Transverse colon (tissue), 4 donors: ENCODE measurements around the gene GRPR. TPM values are rescaled to one million over a fixed set of nuclear protein-coding genes. Genes with fewer than 3 reads are reported as not detected.

ENCODE experiments used
- DNase-seq: peaks from one replicate; pipeline ENCODE4 v3.0.0-alpha.2; 2019
- H3K27ac ChIP-seq, 4 donors: fragments of 200-600 bp; sonication (generic); 2 replicates each; pipeline ENCODE4 v1.5.1; 2016 to 2018; ENCODE audit warnings: inconsistent platforms in 4 of 4
- H3K27me3 ChIP-seq: fragments of 200-600 bp; sonication (generic); 2 replicates; pipeline ENCODE4 v1.5.1; 2017; ENCODE audit warnings: inconsistent platforms
- H3K36me3 ChIP-seq, 4 donors: fragments of 200-600 bp; sonication (generic); 2 replicates each; pipeline ENCODE4 v1.5.1; 2017 to 2019; ENCODE audit warnings: inconsistent platforms in 4 of 4
- H3K4me1 ChIP-seq, 4 donors: fragments of 200-600 bp; sonication (generic); 2 replicates each; pipeline ENCODE4 v1.5.1; 2017 to 2020; ENCODE audit warnings: inconsistent platforms in 4 of 4
- H3K4me3 ChIP-seq, 4 donors: fragments of 200-600 bp; sonication (generic); 1 replicate in 1 of 4; 2 replicates in 3 of 4; pipeline versions ENCODE4 v1.5.1 to v1.6.1; 2017 to 2019; ENCODE audit warnings: inconsistent platforms in 4 of 4
- H3K9me3 ChIP-seq, 2 donors: fragments of 200-600 bp; sonication (generic); 2 replicates each; pipeline ENCODE4 v1.5.1; 2017 to 2019; ENCODE audit warnings: inconsistent platforms in 2 of 2
- EP300 ChIP-seq: sonication (generic); formaldehyde crosslinking; IDR thresholded peaks from one replicate; pipeline ENCODE4 v1.6.1; 2017; ENCODE audit warnings: antibody characterized with exemption, low read depth
- POLR2A ChIP-seq: fragments of 450-650 bp; IDR thresholded peaks from one replicate; pipeline ENCODE4 v1.6.1; 2016; ENCODE audit warnings: antibody characterized with exemption, mild to moderate bottlenecking, moderate library complexity
- POLR2AphosphoS5 ChIP-seq, 3 donors: sonication (generic); formaldehyde crosslinking; IDR thresholded peaks; one replicate each; pipeline ENCODE4 v1.6.1; 2016; ENCODE audit warnings: antibody characterized with exemption in 3 of 3
- WGBS, 2 donors: methylation state at CpG; one replicate each; pipeline ENCODE4 v1.1.5; 2018; ENCODE audit warnings: low coverage in 1 of 2; 5-methylcytosine and 5-hydroxymethylcytosine counted together
- in situ Hi-C, 4 donors: fragments of 200-750 bp; cut with MboI; loops; one replicate each; pipeline versions ENCODE4 v1.15.0 to v1.15.1; 2017; ENCODE audit warnings: low sequenced_read_pairs in 3 of 4, low pct_ligation_motif_present in 1 of 4, low pct_unique_long_range_greater_than_20kb in 1 of 4
- intact Hi-C: fragments of 100-400 bp; cut with DNase I; formaldehyde crosslinking; loops from one replicate; pipeline ENCODE4 v1.15.1; 2023; ENCODE audit warnings: low total_unique reads
- total RNA-seq, 4 donors: library from RNA; depleted of rRNA; stranded (reverse); fragments of >200 nt; gene quantifications; one replicate each; pipeline ENCODE4 v1.1.0, GENCODE V29; 2016
- TF ChIP-seq, protein P1 (sequence below), 5 experiments: fragments of 200-600 bp in 3 of 5; fragments of 450-650 bp in 2 of 5; sonication (generic) in 3 of 5; IDR thresholded peaks; 1 replicate in 2 of 5; 2 replicates in 3 of 5; pipeline ENCODE4 v1.5.1; 2016 to 2017; ENCODE audit warnings: antibody characterized with exemption in 5 of 5, inconsistent platforms in 3 of 5, mild to moderate bottlenecking in 2 of 5, moderate library complexity in 1 of 5

The GRPR gene
- total RNA-seq, 4 donors from 2014 or later: 0.16 to 0.96 TPM; not detected in 2

GRCh38 chrX:16113978-16114565 lies 9.3 kb upstream of the GRPR start:
- intact Hi-C loops: no loop called here
- Histone ChIP-seq H3K36me3 (no peaks in the 10 kb centered on the region), H3K27ac (no peak overlapping the region), H3K27me3 (no peaks in the 10 kb centered on the region), H3K4me1 (no peaks in the 10 kb centered on the region), H3K4me3 (no peak overlapping the region), H3K9me3 (no peaks in the 10 kb centered on the region)
- in situ Hi-C loops: no loop called here
- TF ChIP-seq, protein P1, sequence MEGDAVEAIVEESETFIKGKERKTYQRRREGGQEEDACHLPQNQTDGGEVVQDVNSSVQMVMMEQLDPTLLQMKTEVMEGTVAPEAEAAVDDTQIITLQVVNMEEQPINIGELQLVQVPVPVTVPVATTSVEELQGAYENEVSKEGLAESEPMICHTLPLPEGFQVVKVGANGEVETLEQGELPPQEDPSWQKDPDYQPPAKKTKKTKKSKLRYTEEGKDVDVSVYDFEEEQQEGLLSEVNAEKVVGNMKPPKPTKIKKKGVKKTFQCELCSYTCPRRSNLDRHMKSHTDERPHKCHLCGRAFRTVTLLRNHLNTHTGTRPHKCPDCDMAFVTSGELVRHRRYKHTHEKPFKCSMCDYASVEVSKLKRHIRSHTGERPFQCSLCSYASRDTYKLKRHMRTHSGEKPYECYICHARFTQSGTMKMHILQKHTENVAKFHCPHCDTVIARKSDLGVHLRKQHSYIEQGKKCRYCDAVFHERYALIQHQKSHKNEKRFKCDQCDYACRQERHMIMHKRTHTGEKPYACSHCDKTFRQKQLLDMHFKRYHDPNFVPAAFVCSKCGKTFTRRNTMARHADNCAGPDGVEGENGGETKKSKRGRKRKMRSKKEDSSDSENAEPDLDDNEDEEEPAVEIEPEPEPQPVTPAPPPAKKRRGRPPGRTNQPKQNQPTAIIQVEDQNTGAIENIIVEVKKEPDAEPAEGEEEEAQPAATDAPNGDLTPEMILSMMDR (IDR thresholded peaks at IDR 0.05): no peak
- no peak for TF ChIP-seq POLR2A
- TF ChIP-seq EP300: no peak
- no peak for TF ChIP-seq POLR2AphosphoS5 (IDR thresholded peaks at IDR 0.05)
- WGBS, 2 donors: 31% methylated on average over 1 of the region's 1 CpG; no CpG with 5 or more reads in 1 of the 2 donors
- DNase-seq: no peak

DNA sequence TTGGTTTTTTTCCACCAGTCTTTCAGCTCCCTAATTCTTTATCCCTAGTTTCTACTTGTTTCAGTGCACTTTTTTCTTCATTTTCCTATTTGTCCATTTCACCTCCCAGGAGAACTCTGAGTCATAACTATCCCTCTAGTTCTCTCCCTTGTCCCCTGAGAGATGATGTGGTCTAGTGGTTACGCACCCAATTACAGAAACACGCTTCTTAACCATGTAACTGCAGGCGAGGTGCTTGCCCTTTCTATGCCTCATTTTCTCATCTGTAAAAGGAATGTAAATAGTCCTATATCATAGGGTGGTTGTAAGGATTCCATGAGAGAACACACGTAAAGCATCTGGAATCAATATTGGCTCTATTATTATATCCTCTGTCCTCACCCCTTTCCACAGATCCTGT lies 8.8 kb upstream of the GRPR start:
- in situ Hi-C loops (no loop called here), intact Hi-C loops (no loop called here)
- TF ChIP-seq POLR2A (no peak), EP300 (no peak), POLR2AphosphoS5 (IDR thresholded peaks at IDR 0.05) (no peak)
- TF ChIP-seq, protein P1 (IDR thresholded peaks at IDR 0.05): no peak
- Histone ChIP-seq H3K9me3 (no peaks in the 10 kb centered on the region), H3K27ac (no peak overlapping the region), H3K4me1 (no peaks in the 10 kb centered on the region), H3K36me3 (no peaks in the 10 kb centered on the region), H3K4me3 (no peak overlapping the region), H3K27me3 (no peaks in the 10 kb centered on the region)
- no peak for DNase-seq
- 77% methylated on average over 4 of the region's 4 CpGs; no CpG with 5 or more reads in 1 of the 2 donors for WGBS, 2 donors

DNA sequence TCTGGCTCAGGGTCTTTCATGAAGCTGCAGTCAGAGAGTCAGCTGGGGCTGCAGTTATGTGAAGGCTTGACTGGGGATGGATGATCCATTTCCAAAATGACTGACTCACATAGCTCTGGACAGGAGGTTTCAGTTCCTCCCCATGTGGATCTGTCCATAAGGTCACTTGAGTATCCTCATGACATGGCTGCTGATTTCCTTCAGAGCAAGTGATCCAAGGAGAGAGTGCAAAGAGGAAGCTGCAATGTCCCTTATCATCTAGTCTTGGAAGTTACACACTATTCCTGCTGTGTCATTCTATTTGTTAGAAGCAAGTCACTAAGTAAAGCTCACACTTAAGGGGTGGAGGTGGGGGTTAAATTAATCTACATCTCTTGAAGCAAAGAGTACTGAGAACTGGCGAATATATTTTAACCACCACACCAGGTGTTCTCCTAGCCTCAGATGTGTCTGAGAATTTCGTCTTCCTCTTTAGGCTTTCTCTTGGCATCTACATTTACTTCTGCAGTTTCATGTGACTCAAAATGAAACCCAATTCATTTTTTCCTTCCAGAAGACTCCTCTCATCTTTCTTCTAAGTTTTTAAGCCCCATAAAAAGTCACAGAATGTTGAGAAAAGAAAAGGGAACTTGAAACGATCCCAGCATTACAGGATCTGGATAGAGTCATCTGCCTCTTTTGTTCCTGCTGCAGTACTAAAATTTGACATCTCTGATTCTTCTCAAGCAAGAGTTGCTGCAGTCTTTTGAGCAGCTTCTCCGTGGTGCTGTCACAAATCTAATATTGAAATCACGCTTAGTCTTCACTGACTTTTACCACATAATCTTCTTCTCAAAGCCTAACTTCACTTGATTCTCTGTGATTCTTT lies 3.8 kb upstream of the GRPR start:
- Histone ChIP-seq H3K27ac (peak overlapping the region in 2 of 4 donors; percentile 16 to 44), H3K4me3 (no peak overlapping the region), H3K9me3 (no peaks in the 10 kb centered on the region), H3K27me3 (no peaks in the 10 kb centered on the region), H3K36me3 (no peaks in the 10 kb centered on the region), H3K4me1 (no peaks in the 10 kb centered on the region)
- TF ChIP-seq EP300 (no peak), POLR2A (no peak), POLR2AphosphoS5 (IDR thresholded peaks at IDR 0.05) (peak in 2 of 3 donors; percentile 31 to 66)
- TF ChIP-seq, protein P1 (IDR thresholded peaks at IDR 0.05): no peak
- intact Hi-C loops: no loop called here
- 47 to 68% methylated on average over 4 to 5 of the region's 5 CpGs for WGBS, 2 donors
- in situ Hi-C loops: no loop called here
- no peak for DNase-seq

DNA sequence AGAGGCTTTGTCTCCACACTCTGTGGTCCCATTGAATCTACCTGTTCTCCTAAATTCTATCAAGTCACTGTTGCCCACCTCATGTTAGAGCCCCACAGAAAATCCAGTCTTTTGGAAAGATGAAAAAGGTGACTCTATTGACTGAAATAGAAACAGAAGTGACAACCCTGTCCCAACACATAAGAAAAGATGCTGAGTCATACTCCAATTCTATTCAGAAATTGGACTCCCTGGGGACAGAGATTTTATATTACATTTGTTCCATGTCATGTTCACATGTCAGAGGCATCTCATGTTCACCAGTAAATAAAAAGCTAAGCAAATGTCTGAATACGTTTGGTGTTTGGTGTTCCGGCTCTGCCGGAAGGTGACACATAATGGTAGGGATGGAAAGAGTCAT lies 2.9 kb upstream of the GRPR start:
- H3K9me3 ChIP-seq: no peaks in the 10 kb centered on the region
- no peak for DNase-seq
- H3K4me3 ChIP-seq: no peak overlapping the region
- no peaks in the 10 kb centered on the region for H3K27me3 ChIP-seq
- 78 to 96% methylated on average over 3 of the region's 3 CpGs for WGBS, 2 donors
- intact Hi-C loops: no loop called here
- in situ Hi-C loops: no loop called here
- H3K36me3 ChIP-seq: no peaks in the 10 kb centered on the region
- no peaks in the 10 kb centered on the region for H3K4me1 ChIP-seq
- peak overlapping the region in 1 of 4 donors; percentile 44 for H3K27ac ChIP-seq
- TF ChIP-seq POLR2AphosphoS5 (IDR thresholded peaks at IDR 0.05) (no peak), POLR2A (no peak), EP300 (no peak)
- TF ChIP-seq, protein P1 (IDR thresholded peaks at IDR 0.05): no peak
